SK-N-SH treated with all-trans-retinoic acid at 6 μM for 48 hours (cell line): ENCODE data around the gene LRMDA.

Experiments used
- ATAC-seq: fragments of 200-7000 bp; cut with Tn5 transposase; 3 replicates; pipeline ENCODE4 v1.9.1; 2020; ENCODE audit warnings: mild to moderate bottlenecking, moderate library complexity
- ARNTL ChIP-seq: fragments of 450-650 bp; formaldehyde crosslinking; IDR thresholded peaks from 2 replicates; pipeline ENCODE4 v1.5.0; 2020; ENCODE audit warnings: low read depth, mild to moderate bottlenecking, moderate library complexity, borderline replicate concordance
- BACH2 ChIP-seq: fragments of 250-450 bp; sonication (Bioruptor Pico); IDR thresholded peaks from 2 replicates; pipeline ENCODE4 v1.9.0; 2021; ENCODE audit warnings: mild to moderate bottlenecking, borderline replicate concordance
- CSDC2 ChIP-seq: fragments of 250-450 bp; sonication (Bioruptor Pico); IDR thresholded peaks from 2 replicates; pipeline ENCODE4 v1.5.0; 2020; ENCODE audit warnings: mild to moderate bottlenecking, moderate library complexity
- CSRNP3 ChIP-seq: fragments of 250-450 bp; sonication (Bioruptor Pico); IDR thresholded peaks from 2 replicates; pipeline ENCODE4 v1.5.1; 2021; ENCODE audit warnings: mild to moderate bottlenecking, moderate library complexity
- ESRRG ChIP-seq: fragments of 250-450 bp; sonication (Bioruptor Pico); IDR thresholded peaks from 2 replicates; pipeline ENCODE4 v1.6.1; 2021; ENCODE audit warnings: mild to moderate bottlenecking
- GLIS3 ChIP-seq: fragments of 250-450 bp; sonication (Bioruptor Pico); IDR thresholded peaks from 2 replicates; pipeline ENCODE4 v1.5.0; 2020; ENCODE audit warnings: mild to moderate bottlenecking, moderate library complexity
- ISL1 ChIP-seq: fragments of 250-450 bp; sonication (Bioruptor Pico); IDR thresholded peaks from 2 replicates; pipeline ENCODE4 v2.1.2; 2022; ENCODE audit warnings: mild to moderate bottlenecking, moderate library complexity
- PATZ1 ChIP-seq: fragments of 250-450 bp; sonication (Bioruptor Pico); IDR thresholded peaks from 2 replicates; pipeline ENCODE4 v1.8.0; 2020; ENCODE audit warnings: mild to moderate bottlenecking, moderate library complexity, borderline replicate concordance
- POU6F1 ChIP-seq: fragments of 250-450 bp; sonication (Bioruptor Pico); IDR thresholded peaks from 2 replicates; pipeline ENCODE4 v1.8.0; 2021; ENCODE audit warnings: low read depth, mild to moderate bottlenecking, moderate library complexity, borderline replicate concordance
- PPARA ChIP-seq: fragments of 250-450 bp; sonication (Bioruptor Pico); IDR thresholded peaks from 2 replicates; pipeline ENCODE4 v1.5.0; 2020; ENCODE audit warnings: mild to moderate bottlenecking, borderline replicate concordance
- RARB ChIP-seq: fragments of 250-450 bp; sonication (Bioruptor Pico); IDR thresholded peaks from 2 replicates; pipeline ENCODE4 v1.8.0; 2021; ENCODE audit warnings: mild to moderate bottlenecking, moderate library complexity
- SNAI2 ChIP-seq: fragments of 250-450 bp; sonication (Bioruptor Pico); IDR thresholded peaks from 2 replicates; pipeline ENCODE4 v1.5.0; 2020; ENCODE audit warnings: mild to moderate bottlenecking, moderate library complexity
- TCF4 ChIP-seq: fragments of 250-450 bp; sonication (Bioruptor Pico); IDR thresholded peaks from 2 replicates; pipeline ENCODE4 v1.8.0; 2021; ENCODE audit warnings: mild to moderate bottlenecking, moderate library complexity, borderline replicate concordance
- TOX ChIP-seq: fragments of 250-450 bp; sonication (Bioruptor Pico); IDR thresholded peaks from 2 replicates; pipeline ENCODE4 v1.8.0; 2021; ENCODE audit warnings: mild to moderate bottlenecking, moderate library complexity, borderline replicate concordance
- TSHZ2 ChIP-seq: fragments of 250-450 bp; sonication (Bioruptor Pico); IDR thresholded peaks from 2 replicates; pipeline ENCODE4 v1.5.0; 2020; ENCODE audit warnings: mild to moderate bottlenecking, moderate library complexity
- ZC3H10 ChIP-seq: fragments of 250-450 bp; sonication (Bioruptor Pico); IDR thresholded peaks from 2 replicates; pipeline ENCODE4 v1.5.1; 2021; ENCODE audit warnings: mild to moderate bottlenecking, moderate library complexity
- ZFP3 ChIP-seq: fragments of 250-450 bp; sonication (Bioruptor Pico); IDR thresholded peaks from 2 replicates; pipeline ENCODE4 v1.5.0; 2020; ENCODE audit warnings: mild to moderate bottlenecking, moderate library complexity
- ZFP30 ChIP-seq: fragments of 450-650 bp; formaldehyde crosslinking; IDR thresholded peaks from 2 replicates; pipeline ENCODE4 v1.5.0; 2022; ENCODE audit warnings: mild to moderate bottlenecking, moderate library complexity
- ZNF565 ChIP-seq: fragments of 450-650 bp; formaldehyde crosslinking; conservative IDR thresholded peaks from 2 replicates; pipeline ENCODE4 v1.5.0; 2020; ENCODE audit warnings: low read depth, mild to moderate bottlenecking, moderate library complexity
- ZNF70 ChIP-seq: fragments of 450-650 bp; formaldehyde crosslinking; IDR thresholded peaks from 2 replicates; pipeline ENCODE4 v1.5.0; 2020; ENCODE audit warnings: mild to moderate bottlenecking, moderate library complexity
- ZNF8 ChIP-seq: fragments of 450-650 bp; formaldehyde crosslinking; IDR thresholded peaks from 2 replicates; pipeline ENCODE4 v1.5.0; 2020; ENCODE audit warnings: mild to moderate bottlenecking, moderate library complexity

The LRMDA gene

GRCh38 chr10:76270464-76270863 lies 839.0 kb downstream of the LRMDA start (continued):
- TF ChIP-seq ARNTL (CRISPR knock-in tag) (no peak), RARB (CRISPR knock-in tag) (no peak), TOX (CRISPR knock-in tag) (no peak), ZFP30 (CRISPR knock-in tag) (no peak), TSHZ2 (no peak)

- TF ChIP-seq SNAI2 (CRISPR knock-in tag) (no peak), CSRNP3 (CRISPR knock-in tag) (no peak), TCF4 (CRISPR knock-in tag) (no peak), ZNF565 (CRISPR knock-in tag) (no peak), ZNF70 (CRISPR knock-in tag) (no peak), PATZ1 (CRISPR knock-in tag) (no peak), POU6F1 (CRISPR knock-in tag) (no peak), BACH2 (CRISPR knock-in tag) (no peak), ISL1 (no peak), ESRRG (CRISPR knock-in tag) (no peak), ZFP30 (CRISPR knock-in tag) (no peak), ZFP3 (CRISPR knock-in tag) (no peak), CSDC2 (CRISPR knock-in tag) (no peak), RARB (CRISPR knock-in tag) (no peak), GLIS3 (no peak), PPARA (CRISPR knock-in tag) (no peak), ZNF8 (CRISPR knock-in tag) (no peak), TSHZ2 (no peak), TOX (CRISPR knock-in tag) (no peak)
- no peak for ATAC-seq
Measured at GRCh38 chr10:76274933-76275332, 843.5 kb downstream of the LRMDA start.

GRCh38 chr10:76278811-76279460 lies 847.5 kb downstream of the LRMDA start:
- no peak for TF ChIP-seq TSHZ2
- no peak for TF ChIP-seq ZC3H10 (CRISPR knock-in tag)
- TF ChIP-seq ZNF8 (CRISPR knock-in tag), result no peak
- TF ChIP-seq RARB (CRISPR knock-in tag), result no peak
- TF ChIP-seq ARNTL (CRISPR knock-in tag), result no peak
- no peak for TF ChIP-seq ZFP30 (CRISPR knock-in tag)
- TF ChIP-seq TCF4 (CRISPR knock-in tag), result no peak
- TF ChIP-seq SNAI2 (CRISPR knock-in tag), result no peak
- TF ChIP-seq PPARA (CRISPR knock-in tag), result no peak
- TF ChIP-seq, all 23 proteins: peak for 0
- ATAC-seq, result no peak
